Activated naive CD8-positive, alpha-beta T cell treated with anti-CD3 and anti-CD28 coated beads, Interleukin-2, amount 10 ng/mL, durations not matched to agents 7 days and 5 days (primary cell): ENCODE data around the gene ZFP91. TPM values are rescaled to one million over a fixed set of nuclear protein-coding genes. Genes with fewer than 3 reads are reported as not detected.

Experiments used
- ATAC-seq: fragments of 150-1000 bp; cut with Tn5 transposase; one replicate; pipeline ENCODE4 v1.10.0; 2021; ENCODE audit warnings: low read depth, moderate library complexity
- POLR2A ChIA-PET: fragments of 350-600 bp; sonication (Branson Sonifier 250); formaldehyde crosslinking; loops from one replicate; lab custom pipeline; 2021; ENCODE audit warnings: antibody characterized with exemption; lab: Charles Lee
- DNase-seq: peaks from one replicate; pipeline ENCODE4 v3.0.0; 2021
- H3K27ac Mint-ChIP-seq: one replicate; pipeline ENCODE4 v1.8.0; 2022; ENCODE audit warnings: mild to moderate bottlenecking, mixed read lengths
- H3K27me3 Mint-ChIP-seq: one replicate; pipeline ENCODE4 v1.8.0; 2022; ENCODE audit warnings: mild to moderate bottlenecking, moderate library complexity, mixed read lengths
- H3K36me3 Mint-ChIP-seq: one replicate; pipeline ENCODE4 v1.8.0; 2021; ENCODE audit warnings: mild to moderate bottlenecking, mixed read lengths
- H3K4me1 Mint-ChIP-seq: one replicate; pipeline ENCODE4 v1.8.0; 2021; ENCODE audit warnings: mixed read lengths
- H3K4me3 Mint-ChIP-seq: one replicate; pipeline ENCODE4 v1.8.0; 2022; ENCODE audit warnings: mild to moderate bottlenecking, moderate library complexity, mixed read lengths
- H3K9me3 Mint-ChIP-seq: one replicate; pipeline ENCODE4 v1.8.0; 2021; ENCODE audit warnings: mixed read lengths
- total RNA-seq, 2 experiments: library from RNA; stranded (reverse); gene quantifications; one replicate each; pipeline ENCODE4 v1.2.3, GENCODE V29; 2021

Gene ZFP91
- total RNA-seq, 2 experiments from 2014 or later, result 52.8 to 54.2 TPM

DNA sequence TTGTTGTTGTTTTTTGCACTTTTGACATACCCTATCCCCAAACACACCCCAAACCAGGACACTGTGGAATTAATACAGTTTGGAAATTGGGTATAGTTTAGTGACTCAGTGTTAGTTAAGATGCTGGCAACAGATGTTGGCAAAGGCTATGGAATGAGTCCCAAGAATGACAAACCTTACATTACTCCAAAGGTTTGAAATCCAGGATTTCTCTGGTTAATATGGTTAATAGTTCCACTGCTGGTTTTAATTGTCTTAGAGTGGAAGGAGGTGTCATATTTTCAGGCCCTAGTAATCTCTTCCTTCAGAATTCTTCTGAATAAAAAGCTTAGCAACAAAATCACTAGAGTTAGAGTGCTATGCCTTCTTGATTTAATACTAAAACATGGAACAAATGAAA lies 4.0 kb upstream of the ZFP91 start:
- peak overlapping the region; percentile 97 for H3K27ac Mint-ChIP-seq
- no peaks in the 10 kb centered on the region for H3K27me3 Mint-ChIP-seq
- peak overlapping the region; percentile 96 for H3K4me3 Mint-ChIP-seq
- POLR2A ChIA-PET, result interaction anchor here (0.6 to 1.3 kb wide), 3 partner anchors 55 to 570 kb away, joined by 4 to 8 read pairs (median 5); no protein-coding TSS in a partner anchor
- H3K9me3 Mint-ChIP-seq, result no peaks in the 10 kb centered on the region
- H3K36me3 Mint-ChIP-seq, result peaks cover 27% of the 10 kb centered on the region
- ATAC-seq (no peak), DNase-seq (no peak)
- peaks cover 44% of the 10 kb centered on the region for H3K4me1 Mint-ChIP-seq

DNA sequence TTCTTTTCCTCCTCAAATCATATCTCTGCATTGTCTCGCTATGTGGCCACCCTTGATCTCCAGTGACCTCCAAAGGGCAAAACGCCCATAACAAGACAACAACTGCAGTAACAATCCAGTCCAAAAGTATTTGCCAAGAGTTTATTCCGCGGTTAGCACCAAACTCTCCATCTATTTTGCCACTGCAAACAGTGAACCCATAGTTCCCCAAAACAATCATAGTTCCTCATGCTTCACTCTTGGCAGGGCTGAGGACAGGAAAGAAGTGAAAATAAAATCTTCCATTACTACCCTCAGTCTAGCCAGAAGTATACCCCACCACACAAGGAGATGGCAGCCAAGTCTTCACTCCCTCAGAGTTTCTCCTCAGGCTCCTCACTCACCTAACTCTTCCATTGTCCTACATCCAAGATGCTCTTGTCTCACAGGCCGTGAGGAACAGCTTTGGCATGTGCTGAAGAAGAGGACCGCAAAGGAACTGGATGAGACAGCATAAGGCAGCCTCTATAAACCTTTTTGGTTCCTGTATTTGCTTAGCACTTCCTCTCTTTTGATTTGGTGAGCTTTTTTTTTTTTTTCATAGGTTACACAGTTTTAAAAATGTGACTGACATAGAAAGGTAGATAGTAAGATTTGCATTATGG lies 3.4 kb upstream of the ZFP91 start, which contains the start of gene LPXN:
TSS of gene LPXN (minus strand) at position 480 of the 644 bp plus-strand sequence. CDS start at position 396, 84 bp downstream.
- Mint-ChIP-seq H3K4me3 (peak within 1 kb of the TSS; percentile 96), H3K4me1 (peaks cover 43% of the 10 kb centered on the region), H3K36me3 (peaks cover 23% of the 10 kb centered on the region), H3K9me3 (no peaks in the 10 kb centered on the region), H3K27me3 (no peaks in the 10 kb centered on the region), H3K27ac (peak within 1 kb of the TSS; percentile 97)
- DNase-seq (peak; percentile 56), ATAC-seq (no peak)
- POLR2A ChIA-PET, result interaction anchor here (0.6 to 4.5 kb wide), 10 partner anchors 8 to 1180 kb away, joined by 3 to 29 read pairs (median 4); partner anchors contain the start of genes FAM111B and STX3

DNA sequence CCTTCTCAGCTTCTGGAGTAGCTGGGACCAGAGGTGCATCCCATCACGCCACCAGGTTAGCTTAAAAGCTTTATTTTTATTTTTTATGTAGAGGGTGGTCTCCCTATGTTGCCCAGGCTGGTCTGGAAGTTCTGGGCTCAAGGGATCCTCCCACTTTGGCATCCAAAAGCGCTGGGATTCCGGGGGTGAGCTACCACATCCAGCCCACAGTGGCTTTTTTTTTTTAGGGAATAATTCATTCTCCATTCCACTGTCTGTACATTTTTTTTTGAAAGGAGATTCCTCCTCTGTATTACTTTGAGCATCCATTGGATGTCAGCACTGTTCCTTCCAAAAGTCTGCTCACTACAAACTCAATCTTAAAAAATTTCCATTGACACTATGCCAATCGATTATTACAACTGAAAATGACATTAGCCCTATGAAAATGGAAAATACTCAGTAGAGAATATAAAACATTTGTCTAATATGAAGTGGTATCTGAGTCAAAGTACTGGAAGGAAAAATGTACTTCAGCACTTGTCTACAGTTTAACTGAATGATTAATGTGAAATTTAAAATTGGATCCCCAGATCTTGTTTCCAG lies 1.9 kb upstream of the ZFP91 start:
- peak overlapping the region; percentile 97 for H3K27ac Mint-ChIP-seq
- POLR2A ChIA-PET, result interaction anchor here (0.6 to 4.5 kb wide), 10 partner anchors 9 to 835 kb away, joined by 3 to 29 read pairs (median 4); partner anchors contain the start of gene FAM111B
- peaks cover 25% of the 10 kb centered on the region for H3K36me3 Mint-ChIP-seq
- peaks cover 47% of the 10 kb centered on the region for H3K4me1 Mint-ChIP-seq
- no peak for DNase-seq
- no peaks in the 10 kb centered on the region for H3K9me3 Mint-ChIP-seq
- H3K4me3 Mint-ChIP-seq, result peak overlapping the region; percentile 96
- no peak for ATAC-seq
- H3K27me3 Mint-ChIP-seq, result no peaks in the 10 kb centered on the region

DNA sequence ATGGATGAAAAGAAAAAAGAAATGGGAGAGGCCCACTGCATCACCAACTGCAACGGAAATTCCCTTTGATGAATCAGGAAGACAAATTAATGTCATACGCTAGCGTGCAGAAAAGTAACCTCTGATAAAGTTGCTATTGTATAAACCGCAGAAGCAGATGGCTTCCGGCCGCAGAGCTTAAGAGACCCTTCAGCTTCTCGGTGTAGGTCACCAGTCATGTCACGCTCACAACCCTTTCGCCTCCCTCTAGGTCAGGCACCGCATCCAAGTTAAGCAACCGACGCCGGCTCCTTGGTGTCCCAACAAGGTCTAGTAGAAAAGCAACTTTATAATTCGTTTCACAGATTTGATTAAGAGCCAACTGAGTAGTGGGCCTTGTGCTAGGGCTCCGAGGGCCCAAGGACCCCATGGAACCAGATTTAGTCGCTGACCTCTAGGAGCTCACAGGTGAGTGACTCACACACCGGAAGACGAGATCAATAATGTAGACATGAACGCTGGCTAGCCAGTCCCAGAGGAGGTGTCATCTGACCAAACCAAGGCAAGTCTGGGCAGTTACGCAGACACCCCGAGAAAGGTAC lies 1.2 kb upstream of the ZFP91 start:
- POLR2A ChIA-PET, result interaction anchor here (0.6 to 4.5 kb wide), 9 partner anchors 10 to 1091 kb away, joined by 3 to 29 read pairs (median 3); partner anchors contain the start of genes FAM111B, PATL1 and SELENOH
- peaks cover 25% of the 10 kb centered on the region for H3K36me3 Mint-ChIP-seq
- no peak for DNase-seq
- H3K9me3 Mint-ChIP-seq, result no peaks in the 10 kb centered on the region
- H3K4me1 Mint-ChIP-seq, result peaks cover 48% of the 10 kb centered on the region
- H3K27ac Mint-ChIP-seq, result peak overlapping the region; percentile 97
- H3K27me3 Mint-ChIP-seq, result no peaks in the 10 kb centered on the region
- peak overlapping the region; percentile 96 for H3K4me3 Mint-ChIP-seq
- ATAC-seq, result peak; percentile 50

DNA sequence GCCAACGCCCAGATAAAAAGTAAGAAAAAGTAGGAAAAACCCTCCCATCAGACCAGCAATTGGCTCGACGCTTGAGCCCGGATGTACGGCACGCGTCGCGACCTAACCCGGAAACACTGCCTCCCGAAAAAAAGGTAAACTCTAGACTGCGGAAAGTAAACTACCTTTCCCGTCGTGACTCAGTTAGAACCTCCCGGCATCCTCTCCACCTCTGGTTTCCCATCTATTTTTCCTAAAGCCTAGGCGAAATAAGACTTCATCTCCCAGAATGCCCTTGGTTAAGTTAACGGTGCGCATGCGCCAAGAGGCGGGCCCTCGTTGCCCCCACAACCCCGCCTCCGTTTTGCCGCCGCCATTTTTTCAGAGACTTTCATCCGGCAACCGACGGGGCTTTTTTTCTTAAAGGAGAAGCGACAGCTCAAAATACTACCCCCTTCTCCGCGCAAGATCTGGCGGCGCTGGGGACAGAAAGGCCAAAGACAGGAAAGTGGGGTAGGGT lies 678 bp upstream of the ZFP91 start:
- peaks cover 25% of the 10 kb centered on the region for H3K36me3 Mint-ChIP-seq
- no peaks in the 10 kb centered on the region for H3K27me3 Mint-ChIP-seq
- DNase-seq (peak; percentile 90), ATAC-seq (peak; percentile 55)
- peak overlapping the region; percentile 96 for H3K4me3 Mint-ChIP-seq
- POLR2A ChIA-PET, result interaction anchor here (0.6 to 4.5 kb wide), 8 partner anchors 10 to 1091 kb away, joined by 3 to 29 read pairs (median 4); partner anchors contain the start of genes FAM111B, PATL1 and SELENOH
- peaks cover 51% of the 10 kb centered on the region for H3K4me1 Mint-ChIP-seq
- no peaks in the 10 kb centered on the region for H3K9me3 Mint-ChIP-seq
- peak overlapping the region; percentile 97 for H3K27ac Mint-ChIP-seq

DNA sequence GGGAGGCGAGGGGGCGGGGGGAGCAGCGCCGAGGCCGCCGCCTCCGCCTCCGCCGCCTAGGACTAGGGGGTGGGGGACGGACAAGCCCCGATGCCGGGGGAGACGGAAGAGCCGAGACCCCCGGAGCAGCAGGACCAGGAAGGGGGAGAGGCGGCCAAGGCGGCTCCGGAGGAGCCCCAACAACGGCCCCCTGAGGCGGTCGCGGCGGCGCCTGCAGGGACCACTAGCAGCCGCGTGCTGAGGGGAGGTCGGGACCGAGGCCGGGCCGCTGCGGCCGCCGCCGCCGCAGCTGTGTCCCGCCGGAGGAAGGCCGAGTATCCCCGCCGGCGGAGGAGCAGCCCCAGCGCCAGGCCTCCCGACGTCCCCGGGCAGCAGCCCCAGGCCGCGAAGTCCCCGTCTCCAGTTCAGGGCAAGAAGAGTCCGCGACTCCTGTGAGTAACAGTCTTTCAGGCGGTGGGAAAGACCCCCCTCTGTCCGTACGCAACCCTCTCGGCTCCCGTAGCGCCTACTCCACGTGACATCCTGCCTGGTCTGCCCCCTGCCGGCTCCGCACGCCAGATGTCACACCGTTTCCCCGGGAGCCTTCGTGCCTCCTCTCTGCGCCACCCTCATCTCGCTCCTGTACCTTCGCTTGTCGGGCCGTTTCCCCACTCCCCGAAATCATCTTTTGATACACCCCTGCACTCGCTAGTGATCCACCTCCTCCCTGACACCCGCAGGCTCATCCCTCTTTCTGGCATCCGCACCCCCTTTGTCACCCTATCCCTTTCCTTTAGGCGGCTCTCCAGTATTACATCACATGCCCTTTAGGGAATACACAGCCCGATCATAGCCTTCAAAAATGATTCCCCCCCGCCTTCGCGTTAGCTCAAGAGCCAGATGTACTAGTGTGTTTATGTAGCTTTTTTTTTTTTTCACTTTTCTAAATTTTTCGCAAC lies 598 bp downstream of the ZFP91 start:
- Mint-ChIP-seq H3K27ac (peak overlapping the region; percentile 97), H3K27me3 (no peaks in the 10 kb centered on the region), H3K36me3 (peaks cover 20% of the 10 kb centered on the region), H3K4me1 (peaks cover 45% of the 10 kb centered on the region), H3K9me3 (no peaks in the 10 kb centered on the region), H3K4me3 (peak overlapping the region; percentile 96)
- peak; percentile 41 for ATAC-seq
- peak; percentile 91 for DNase-seq
- POLR2A ChIA-PET, result interaction anchor here (3.6 to 4.5 kb wide), 2 partner anchors 12 to 527 kb away, joined by 14 to 29 read pairs; partner anchors contain the start of gene FAM111B

DNA sequence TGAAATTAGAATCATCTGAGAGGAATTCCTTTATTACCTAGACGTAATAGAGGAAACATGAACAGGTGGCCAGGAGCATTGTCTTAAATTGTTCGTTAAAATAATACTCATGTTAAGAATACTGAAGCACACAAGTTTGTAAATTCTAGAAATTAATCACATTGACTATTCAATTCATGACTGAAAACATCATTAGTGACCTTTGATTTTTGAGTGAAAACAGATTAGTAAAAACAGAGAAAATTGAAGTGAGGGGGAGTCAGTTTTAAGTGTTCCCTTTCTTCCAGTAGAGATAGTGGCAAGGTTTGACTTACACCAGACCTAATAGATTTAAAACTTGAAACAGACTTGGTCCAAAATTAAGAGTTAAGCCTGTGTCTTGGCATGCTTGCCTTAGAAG lies 1.4 kb downstream of the ZFP91 start:
- ATAC-seq (no peak), DNase-seq (no peak)
- Mint-ChIP-seq H3K27me3 (no peaks in the 10 kb centered on the region), H3K36me3 (peaks cover 14% of the 10 kb centered on the region), H3K4me1 (peaks cover 40% of the 10 kb centered on the region), H3K27ac (peak overlapping the region; percentile 97), H3K4me3 (peak overlapping the region; percentile 96), H3K9me3 (no peaks in the 10 kb centered on the region)
- POLR2A ChIA-PET, result no interaction called here

DNA sequence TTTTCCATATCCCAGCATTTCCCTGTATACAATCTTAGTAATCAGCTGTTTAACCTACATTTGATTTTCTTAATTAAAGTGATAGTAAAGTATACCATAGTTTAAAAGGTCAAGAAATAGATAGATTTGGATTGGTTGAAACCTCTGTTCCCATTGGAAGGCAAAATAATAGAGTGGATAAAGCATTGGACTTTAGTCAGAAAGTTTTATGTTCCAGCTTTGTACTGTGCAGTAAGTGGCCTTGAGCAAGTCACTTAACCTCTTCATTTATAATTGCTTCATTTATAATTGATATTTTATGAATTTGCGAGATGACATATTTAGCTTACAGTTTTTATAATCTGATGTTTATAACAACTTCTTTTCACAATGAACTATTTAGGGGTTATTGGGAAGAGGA lies 3.6 kb downstream of the ZFP91 start:
- peaks cover 36% of the 10 kb centered on the region for H3K4me1 Mint-ChIP-seq
- no peaks in the 10 kb centered on the region for H3K27me3 Mint-ChIP-seq
- no peaks in the 10 kb centered on the region for H3K9me3 Mint-ChIP-seq
- no peak overlapping the region for H3K27ac Mint-ChIP-seq
- POLR2A ChIA-PET, result no interaction called here
- DNase-seq (no peak), ATAC-seq (no peak)
- peak overlapping the region; percentile 24 for H3K4me3 Mint-ChIP-seq
- peaks cover 21% of the 10 kb centered on the region for H3K36me3 Mint-ChIP-seq

- Mint-ChIP-seq H3K36me3 (peaks cover 21% of the 10 kb centered on the region), H3K9me3 (no peaks in the 10 kb centered on the region), H3K27me3 (no peaks in the 10 kb centered on the region), H3K4me3 (no peak overlapping the region), H3K4me1 (peaks cover 26% of the 10 kb centered on the region), H3K27ac (no peak overlapping the region)
- POLR2A ChIA-PET, result interaction anchor here (0.9 kb wide), 1 partner anchor 10 kb away, joined by 4 read pairs; no protein-coding TSS in a partner anchor
- no peak for ATAC-seq
- DNase-seq, result no peak
Observed at GRCh38 chr11:58586998-58587397, 8.1 kb downstream of the ZFP91 start.

DNA sequence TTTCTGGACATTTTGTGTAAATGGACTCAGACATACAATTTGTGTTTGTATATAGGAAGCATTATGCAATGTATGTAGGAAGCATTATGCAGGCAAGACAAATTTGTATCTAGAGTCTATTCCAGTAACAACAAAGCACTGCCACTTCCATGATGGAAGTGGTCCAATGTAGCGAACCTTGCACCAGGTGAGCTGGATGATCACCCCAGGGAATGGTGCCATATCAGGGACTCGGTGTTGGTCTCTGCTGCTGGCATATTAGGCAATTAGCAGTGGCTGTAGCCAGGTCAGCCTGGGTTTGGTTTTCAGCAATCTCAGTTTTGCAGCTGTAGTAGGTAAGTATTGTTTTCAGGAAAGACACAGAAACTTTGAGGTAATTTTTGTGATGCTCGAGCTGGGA lies 12.8 kb downstream of the ZFP91 start:
- peaks cover 38% of the 10 kb centered on the region for H3K36me3 Mint-ChIP-seq
- peaks cover 30% of the 10 kb centered on the region for H3K4me1 Mint-ChIP-seq
- no peaks in the 10 kb centered on the region for H3K9me3 Mint-ChIP-seq
- ATAC-seq (no peak), DNase-seq (no peak)
- POLR2A ChIA-PET, result interaction anchor here (0.6 to 0.7 kb wide), 3 partner anchors 28 to 306 kb away, joined by 3 to 4 read pairs (median 3); no protein-coding TSS in a partner anchor
- no peak overlapping the region for H3K27ac Mint-ChIP-seq
- no peak overlapping the region for H3K4me3 Mint-ChIP-seq
- H3K27me3 Mint-ChIP-seq, result no peaks in the 10 kb centered on the region

DNA sequence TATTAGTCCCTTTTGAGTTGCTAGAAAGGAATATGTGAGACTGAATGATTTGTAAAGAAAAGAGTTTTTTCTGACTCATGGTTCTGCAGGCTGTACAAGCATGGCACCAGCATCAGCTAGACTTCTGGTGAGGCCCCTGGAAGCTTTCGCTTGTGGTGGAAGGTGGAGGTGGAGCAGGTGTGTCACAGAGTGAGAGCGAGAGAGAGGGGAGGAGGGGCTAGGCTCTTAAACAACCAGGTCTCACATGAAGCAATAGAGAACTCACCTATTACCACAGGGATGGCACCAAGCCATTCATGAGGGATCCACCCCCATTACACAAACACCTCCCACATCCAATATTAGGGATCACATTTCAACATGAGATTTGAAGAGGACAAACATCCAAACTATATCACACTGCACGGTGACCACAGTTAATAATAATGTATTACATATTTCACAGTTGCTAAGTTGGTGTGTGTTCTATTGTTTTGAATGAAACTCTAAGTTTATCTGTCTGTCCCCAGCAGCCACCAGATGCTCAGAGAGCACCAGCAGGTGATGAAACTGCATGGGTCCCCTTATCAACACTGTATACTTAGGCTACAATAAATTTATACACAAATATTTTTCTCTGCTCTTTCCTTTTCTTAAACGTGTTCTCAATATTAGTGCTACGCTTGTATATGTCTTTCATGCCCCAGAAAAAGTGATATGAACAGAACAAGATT lies 14.1 kb downstream of the ZFP91 start:
- H3K36me3 Mint-ChIP-seq, result peaks cover 32% of the 10 kb centered on the region
- H3K4me1 Mint-ChIP-seq, result peaks cover 38% of the 10 kb centered on the region
- POLR2A ChIA-PET, result no interaction called here
- DNase-seq (no peak), ATAC-seq (no peak)
- peak overlapping the region; percentile 10 for H3K27ac Mint-ChIP-seq
- H3K27me3 Mint-ChIP-seq, result no peaks in the 10 kb centered on the region
- no peak overlapping the region for H3K4me3 Mint-ChIP-seq
- no peaks in the 10 kb centered on the region for H3K9me3 Mint-ChIP-seq

DNA sequence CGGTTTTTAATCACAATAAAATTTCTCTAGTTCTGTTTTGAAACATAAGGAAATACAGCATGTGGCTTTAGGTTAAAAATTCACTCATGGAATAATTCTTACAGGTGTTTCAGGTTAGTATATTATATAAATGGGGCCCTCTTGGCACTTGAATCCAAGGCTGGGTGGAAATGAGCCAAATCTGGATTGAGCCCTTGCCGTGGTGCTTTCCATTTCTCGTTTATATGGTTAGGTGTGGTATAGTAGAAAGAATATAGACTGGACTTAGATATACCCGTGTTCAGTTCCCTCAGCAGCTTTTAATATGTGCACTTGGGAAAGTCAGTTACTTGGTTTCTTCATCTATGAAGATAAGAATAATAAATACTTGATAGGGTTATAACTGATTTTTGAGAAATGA lies 16.0 kb downstream of the ZFP91 start:
- Mint-ChIP-seq H3K27me3 (no peaks in the 10 kb centered on the region), H3K36me3 (peaks cover 35% of the 10 kb centered on the region), H3K9me3 (no peaks in the 10 kb centered on the region), H3K4me3 (no peak overlapping the region), H3K27ac (no peak overlapping the region), H3K4me1 (peaks cover 40% of the 10 kb centered on the region)
- POLR2A ChIA-PET, result no interaction called here
- no peak for ATAC-seq
- no peak for DNase-seq
